Glomerular endothelial cell (primary cell): ENCODE measurements around the gene CDK6. TPM values are rescaled to one million over a fixed set of nuclear protein-coding genes. Genes with fewer than 3 reads are reported as not detected.

Source experiments
- DNase-seq: peaks from one replicate; pipeline ENCODE4 v3.0.0-alpha.2; 2011; ENCODE audit warnings: low read depth, low spot score; ENCODE audit errors: extremely low read depth
- total RNA-seq: library from RNA; depleted of rRNA; stranded (reverse); fragments of >200 nt; gene quantifications from 2 replicates; pipeline ENCODE4 v1.2.3, GENCODE V29; 2015

CDK6 gene
- total RNA-seq, 1 donor from 2014 or later: 108 TPM

- DNase-seq: no peak
Observed at GRCh38 chr7:92631850-92632487, 204.4 kb downstream of the CDK6 start.

DNA sequence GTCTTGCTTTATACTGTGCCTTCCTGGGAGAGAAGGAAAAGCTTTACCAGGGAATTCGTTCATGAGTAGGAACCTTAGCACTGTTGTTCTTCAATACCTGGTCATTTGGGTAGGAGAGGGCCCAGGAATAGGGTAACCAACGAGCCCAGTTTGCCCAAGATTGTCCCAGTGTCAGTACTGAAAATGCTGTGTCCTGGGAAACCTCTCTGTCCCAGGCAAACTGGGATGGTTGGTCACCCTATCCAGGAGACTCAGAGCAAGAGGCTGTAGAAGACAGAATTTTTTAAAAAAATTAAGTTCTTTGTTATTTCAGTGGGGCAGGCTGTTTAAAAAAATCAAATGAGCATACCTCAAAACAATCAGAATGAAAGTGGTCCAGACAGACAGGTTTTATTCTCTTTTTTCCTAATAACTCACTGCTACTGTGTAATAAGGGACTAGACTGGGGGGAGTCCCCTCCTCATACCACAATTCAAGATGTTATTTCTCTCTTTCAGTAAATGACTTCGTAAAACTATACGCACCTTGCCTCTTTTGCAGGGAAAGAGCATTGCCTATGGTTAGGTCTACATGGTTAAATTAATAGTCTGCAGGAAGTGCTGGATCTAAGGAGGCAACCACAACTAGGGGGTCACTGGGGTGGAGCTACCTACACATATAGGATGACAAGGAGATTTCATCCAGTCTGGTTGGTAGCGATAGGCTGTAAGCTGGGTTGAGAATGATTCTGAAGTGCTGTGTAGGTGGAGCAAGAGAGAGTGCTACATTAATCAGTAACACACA is 205.1 kb downstream of the CDK6 start:
- DNase-seq: no peak

DNA sequence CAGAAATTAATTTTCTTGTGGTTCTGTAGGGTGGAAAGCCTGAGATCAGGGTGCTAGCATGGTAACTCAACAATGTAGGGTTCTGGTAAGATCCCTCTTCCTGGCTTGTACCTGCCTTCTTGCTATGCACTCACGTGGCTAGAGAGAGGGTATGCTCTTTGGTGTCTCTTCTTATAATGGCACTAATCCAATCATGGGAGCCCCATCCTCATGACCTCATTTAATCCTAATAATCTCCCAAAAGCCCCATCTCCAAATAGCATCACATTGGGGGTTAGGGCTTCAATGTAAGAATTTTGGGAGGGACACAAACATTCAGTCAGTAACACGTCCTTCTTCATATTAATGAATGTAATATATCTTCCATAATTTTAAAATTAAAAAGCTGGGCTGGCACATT is 206.6 kb downstream of the CDK6 start:
- no peak for DNase-seq

DNA sequence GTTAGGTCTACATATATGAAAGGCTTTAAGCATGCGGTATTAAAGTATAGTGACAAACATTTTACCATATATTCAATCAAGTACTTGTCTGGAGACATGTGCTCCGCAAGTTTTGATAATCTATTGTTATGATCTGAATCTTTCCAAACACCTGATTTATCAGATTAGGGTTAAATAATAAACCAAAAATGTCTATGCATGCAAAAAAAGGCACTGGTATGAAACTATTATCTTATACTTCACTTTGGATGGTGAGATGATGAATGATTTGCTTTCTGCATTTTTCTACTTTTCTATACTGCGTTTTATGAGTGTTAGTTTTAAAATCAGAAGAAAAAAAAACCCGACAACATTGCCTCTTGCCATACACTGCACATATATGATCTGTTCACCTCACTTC is 208.4 kb downstream of the CDK6 start:
- DNase-seq: no peak

GRCh38 chr7:92626281-92626809 is 210.0 kb downstream of the CDK6 start:
- DNase-seq: no peak

GRCh38 chr7:92625617-92626016 is 210.8 kb downstream of the CDK6 start:
- DNase-seq: no peak

DNA sequence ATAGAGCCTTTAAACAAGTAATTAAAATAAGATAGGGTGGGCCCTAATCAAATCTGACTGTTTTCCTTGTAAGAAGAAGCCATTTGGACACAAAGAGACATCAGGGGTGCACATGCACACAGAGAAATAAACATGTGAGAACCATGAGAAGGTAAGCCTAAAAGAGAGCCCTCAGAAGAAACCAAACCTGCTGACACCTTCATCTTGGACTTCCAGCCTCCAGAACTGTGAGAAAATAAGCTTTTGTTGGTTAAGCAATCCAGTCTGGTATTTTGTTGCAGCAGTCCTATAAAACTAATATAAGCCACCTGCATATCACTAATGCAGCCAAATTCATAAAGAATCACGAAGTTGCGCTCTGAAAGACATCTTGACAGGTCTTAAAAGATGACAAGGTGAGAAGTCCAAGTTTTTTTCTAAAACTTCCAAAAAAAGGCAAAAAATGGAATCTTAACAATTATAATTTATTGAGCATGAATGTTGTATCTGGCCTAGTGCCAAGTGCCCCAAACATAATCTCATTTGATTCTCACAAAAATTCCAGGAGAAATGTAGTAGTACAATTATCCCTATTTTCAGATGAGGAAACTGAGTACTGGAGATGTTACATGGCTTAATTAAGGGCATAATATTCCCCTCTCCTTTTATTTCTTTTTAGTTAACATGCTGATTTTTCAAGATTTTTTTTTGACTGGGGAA is 211.9 kb downstream of the CDK6 start:
- DNase-seq: no peak

DNA sequence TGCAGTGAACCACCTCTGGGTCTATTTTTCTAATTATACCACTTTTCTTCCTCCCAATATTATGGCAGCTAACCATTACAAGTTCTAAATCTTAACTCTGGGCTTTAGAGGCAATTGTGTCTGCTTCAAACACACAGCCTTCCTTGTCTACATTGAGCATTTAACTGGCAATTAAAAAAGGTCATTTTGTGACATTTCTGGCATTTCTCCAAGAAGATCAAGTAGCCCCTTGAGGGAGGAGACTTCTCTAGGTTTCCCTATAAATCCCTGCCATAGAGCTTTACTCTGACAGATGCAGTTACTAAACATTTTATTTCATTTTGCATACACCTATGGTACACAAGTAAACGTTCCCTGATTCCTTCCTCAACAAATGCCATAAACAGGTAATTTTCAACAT is 212.8 kb downstream of the CDK6 start:
- DNase-seq: no peak

- no peak for DNase-seq
Observed at GRCh38 chr7:92622685-92623084, 213.7 kb downstream of the CDK6 start.

DNA sequence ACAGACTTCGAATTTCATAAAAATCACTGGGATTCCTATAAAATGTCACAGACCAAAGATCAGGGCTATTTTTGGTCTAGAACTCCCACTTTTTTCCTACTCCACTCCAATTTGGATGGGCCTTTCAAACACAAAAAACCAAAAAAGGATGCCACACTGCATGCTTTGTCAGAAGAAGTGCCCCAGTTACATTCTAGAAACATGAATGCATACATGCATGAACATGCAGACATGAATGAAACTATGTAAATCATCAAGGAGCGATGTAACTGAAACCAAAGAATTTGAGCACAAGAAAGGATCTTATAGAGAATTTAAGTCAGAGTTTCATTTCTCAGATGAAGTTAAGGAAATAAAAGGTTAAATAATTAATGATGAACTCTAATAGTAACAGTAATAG is 214.3 kb downstream of the CDK6 start:
- no peak for DNase-seq

DNA sequence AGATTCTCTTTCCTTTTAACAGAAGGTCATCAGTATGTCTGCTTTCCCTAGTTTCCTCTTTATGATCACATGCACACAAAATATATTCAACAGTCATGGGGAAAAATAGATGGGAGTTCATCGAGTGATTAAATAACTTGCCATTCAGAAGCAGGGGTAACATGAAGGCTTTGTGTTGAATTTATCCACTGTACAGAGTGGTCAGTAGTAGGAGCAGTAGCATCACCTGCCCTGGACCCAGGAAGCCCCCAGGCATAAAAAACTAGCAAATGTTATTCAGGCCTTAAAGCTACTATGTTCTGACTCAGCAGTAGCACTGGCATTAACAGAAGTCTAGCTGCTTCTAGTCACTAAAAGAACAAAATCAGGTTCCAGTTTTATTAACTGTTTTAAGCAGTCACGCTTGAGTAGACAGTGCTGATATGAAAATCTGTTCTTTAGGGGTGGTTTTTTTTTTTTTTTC is 214.8 kb downstream of the CDK6 start:
- no peak for DNase-seq

GRCh38 chr7:92621026-92621540 is 215.3 kb downstream of the CDK6 start:
- no peak for DNase-seq

DNA sequence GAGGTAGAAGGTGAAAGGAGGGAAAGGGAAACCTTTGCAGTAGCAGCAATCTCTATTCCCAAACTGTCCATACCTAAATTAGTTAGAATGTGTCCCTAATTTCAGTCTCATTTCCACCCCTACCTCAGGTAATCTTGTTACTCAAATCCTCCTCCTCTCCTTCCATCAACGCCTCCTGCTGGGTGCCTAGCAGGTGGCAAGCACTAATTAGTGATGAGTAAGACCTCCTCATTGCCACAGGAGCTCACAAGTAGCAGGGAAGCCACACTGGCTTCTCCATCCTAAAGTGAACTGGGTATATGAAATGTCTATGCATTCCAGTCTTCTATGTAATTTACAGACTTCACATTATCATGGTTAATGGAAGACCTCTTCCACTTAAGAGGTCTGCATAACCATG is 220.5 kb downstream of the CDK6 start:
- no peak for DNase-seq

GRCh38 chr7:92614660-92615174 is 221.7 kb downstream of the CDK6 start:
- DNase-seq: no peak

GRCh38 chr7:92613720-92614119 is 222.7 kb downstream of the CDK6 start:
- DNase-seq: no peak

DNA sequence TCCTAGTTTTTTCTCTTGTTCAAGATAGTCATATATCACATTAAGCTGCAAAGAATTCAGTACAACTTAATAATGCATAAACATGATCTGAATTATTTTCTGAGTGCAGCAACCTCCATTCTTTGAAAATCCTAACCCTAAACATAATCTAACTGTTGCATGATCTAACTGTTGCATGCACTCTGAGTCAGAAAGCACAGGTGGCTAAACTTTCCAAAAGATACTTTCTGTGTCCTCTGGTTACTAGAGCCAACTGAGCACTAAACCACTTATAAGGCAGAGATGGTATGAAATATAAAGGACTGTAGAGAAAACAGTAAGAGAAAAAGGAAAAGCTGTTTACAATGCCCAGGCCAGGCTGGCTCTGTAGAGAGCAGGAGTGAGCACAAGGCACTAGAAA is 223.2 kb downstream of the CDK6 start:
- no peak for DNase-seq

- no peak for DNase-seq
Observed at GRCh38 chr7:92612501-92612900, 223.9 kb downstream of the CDK6 start.

- DNase-seq: no peak
Observed at GRCh38 chr7:92611735-92612134, 224.6 kb downstream of the CDK6 start.

DNA sequence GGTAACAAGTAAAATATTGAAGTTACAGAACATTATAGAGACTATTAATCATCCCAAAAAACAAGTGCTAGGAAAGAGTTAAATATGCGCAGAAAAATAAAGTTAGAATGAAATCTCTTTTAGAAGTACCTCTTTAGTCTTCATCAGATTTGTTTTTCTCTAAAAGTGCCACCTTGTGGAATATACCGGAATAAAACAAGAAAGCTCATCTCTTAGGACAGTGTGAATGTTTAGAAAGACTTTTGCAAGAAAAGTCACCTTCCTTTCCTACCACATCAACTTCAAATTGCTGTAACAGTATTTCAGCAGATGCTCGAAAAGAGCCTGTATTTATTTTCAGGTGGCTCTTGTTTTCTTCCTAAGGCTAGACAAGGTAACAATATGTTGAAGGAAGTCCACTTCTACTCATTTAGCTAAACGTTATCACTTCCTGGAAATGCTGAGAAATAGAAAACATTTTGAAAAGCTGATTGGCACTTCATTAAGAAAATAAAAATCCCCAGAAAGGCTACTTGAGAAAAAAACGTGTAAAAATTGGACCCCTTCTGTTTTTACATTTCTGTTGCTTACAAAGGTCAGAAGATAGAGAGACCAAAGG is 226.4 kb downstream of the CDK6 start:
- no peak for DNase-seq

- DNase-seq: no peak
Observed at GRCh38 chr7:92608380-92609322, 227.7 kb downstream of the CDK6 start.
